Adipocyte (in vitro differentiated cells): Measurements from ENCODE around the gene RPL10.

Experiments used
- DNase-seq: peaks from one replicate; pipeline ENCODE4 v3.0.0-alpha.2; 2015; ENCODE audit warnings: low read depth
- H3K27me3 ChIP-seq: replicated peaks from 2 replicates; pipeline ENCODE4 v1.7.0; 2013; ENCODE audit warnings: mild to moderate bottlenecking, low read length, moderate library complexity; ENCODE audit not compliant: control insufficient read depth, insufficient read depth
- H3K36me3 ChIP-seq: 2 replicates; pipeline ENCODE4 v1.7.0; 2013; ENCODE audit warnings: low read length, mild to moderate bottlenecking, moderate library complexity; ENCODE audit not compliant: control insufficient read depth, insufficient read depth, severe bottlenecking
- H3K4me1 ChIP-seq: 2 replicates; pipeline ENCODE4 v1.7.0; 2013; ENCODE audit warnings: mild to moderate bottlenecking, low read length, moderate library complexity; ENCODE audit not compliant: control insufficient read depth, insufficient read depth
- H3K4me3 ChIP-seq: 2 replicates; pipeline ENCODE4 v1.7.0; 2013; ENCODE audit warnings: mild to moderate bottlenecking, low read length, moderate library complexity
- H3K9ac ChIP-seq: 2 replicates; pipeline ENCODE4 v1.7.0; 2013; ENCODE audit warnings: mild to moderate bottlenecking, low read length, moderate library complexity
- H3K9me3 ChIP-seq: 2 replicates; pipeline ENCODE4 v1.7.0; 2013; ENCODE audit warnings: mild to moderate bottlenecking, low read length, moderate library complexity; ENCODE audit not compliant: control insufficient read depth

RPL10 gene

DNA sequence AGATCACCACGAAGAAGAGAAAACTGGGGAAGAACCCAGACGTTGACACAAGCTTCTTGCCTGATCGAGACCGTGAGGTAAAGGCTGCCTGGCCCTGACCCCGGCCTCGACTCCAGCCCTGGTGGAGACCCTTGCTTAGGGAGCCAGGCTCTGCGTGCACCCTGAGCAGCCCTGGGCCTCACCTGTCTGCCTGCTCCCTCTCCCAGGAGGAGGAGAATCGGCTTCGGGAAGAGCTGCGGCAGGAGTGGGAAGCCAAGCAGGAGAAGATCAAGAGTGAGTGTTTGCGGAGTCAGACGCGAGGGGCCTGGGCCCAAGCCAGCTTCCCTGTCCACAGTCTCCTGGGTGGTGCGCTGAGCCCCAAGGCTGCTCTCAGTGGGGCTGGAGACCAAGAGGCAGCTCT, 50.3 kb downstream of the RPL10 start:
- H3K9ac ChIP-seq = no peak overlapping the region
- peaks cover 41% of the 10 kb centered on the region for H3K36me3 ChIP-seq
- no peak for DNase-seq
- no peaks in the 10 kb centered on the region for H3K9me3 ChIP-seq
- H3K4me3 ChIP-seq = no peak overlapping the region
- no peaks in the 10 kb centered on the region for H3K27me3 ChIP-seq
- peaks cover 13% of the 10 kb centered on the region for H3K4me1 ChIP-seq

DNA sequence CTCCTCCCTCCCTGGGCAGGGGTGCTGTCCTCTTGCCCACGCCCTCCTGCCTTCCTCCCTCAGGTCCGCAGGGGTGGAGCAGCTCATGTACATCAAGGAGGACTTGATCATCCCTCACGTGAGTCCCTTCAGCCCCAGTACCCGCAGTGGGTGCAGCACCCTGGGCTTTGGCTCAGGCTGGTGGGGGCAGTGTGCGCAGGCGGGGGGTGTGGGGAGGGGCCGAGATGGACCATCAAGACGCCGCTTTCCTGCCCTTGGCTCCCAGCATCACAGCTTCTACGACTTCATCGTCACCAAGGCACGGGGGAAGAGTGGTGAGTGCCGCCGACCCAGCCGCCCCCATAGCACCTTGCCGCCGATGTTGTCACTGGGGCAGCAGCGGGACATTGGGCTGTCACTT, 51.4 kb downstream of the RPL10 start:
- H3K4me1 ChIP-seq = peaks cover 13% of the 10 kb centered on the region
- no peak overlapping the region for H3K9ac ChIP-seq
- no peak for DNase-seq
- H3K9me3 ChIP-seq = no peaks in the 10 kb centered on the region
- H3K27me3 ChIP-seq = no peaks in the 10 kb centered on the region
- H3K36me3 ChIP-seq = peaks cover 41% of the 10 kb centered on the region
- H3K4me3 ChIP-seq = no peak overlapping the region

GRCh38 chrX:154450312-154450711, 52.1 kb downstream of the RPL10 start:
- Histone ChIP-seq H3K4me3 (no peak overlapping the region), H3K36me3 (peaks cover 41% of the 10 kb centered on the region), H3K9ac (no peak overlapping the region), H3K4me1 (peaks cover 7% of the 10 kb centered on the region), H3K27me3 (no peaks in the 10 kb centered on the region), H3K9me3 (no peaks in the 10 kb centered on the region)
- DNase-seq = no peak
